Measurements from ENCODE around the gene PRKAR2B. TPM values are rescaled to one million over a fixed set of nuclear protein-coding genes. Genes with fewer than 3 reads are reported as not detected.
A peak's percentile ranks its signal among the peaks of the same experiment; 100 is the strongest.

Gene PRKAR2B
- total RNA-seq, 2 experiments from 2014 or later: 69.0 to 210 TPM

- Histone ChIP-seq H4K20me1 (ENCODE audit: insufficient read depth, low read length) (peaks cover 30% of the 10 kb centered on the region; the same call in 1 of the 2 replicates), H3K9me2 (ENCODE audit: insufficient read depth, low read length) (no peaks in the 10 kb centered on the region), H3K36me3 (ENCODE audit: insufficient read depth, low read length) (peaks cover 64% of the 10 kb centered on the region), H3K4me2 (ENCODE audit: low read length) (peak overlapping the region; percentile 74), H3K4me3 (ENCODE audit: low read depth, low read length, poor library complexity, severe bottlenecking) (peak overlapping the region; percentile 94), H2AFZ (ENCODE audit: low read length) (no peak overlapping the region), H3K4me1 (ENCODE audit: insufficient read depth, low read length, poor library complexity, severe bottlenecking) (peaks cover 73% of the 10 kb centered on the region), H3K27ac (ENCODE audit: low read depth, low read length, poor library complexity, severe bottlenecking) (peak overlapping the region; percentile 59), H3K79me2 (ENCODE audit: insufficient read depth, low read depth, low read length) (peaks cover 84% of the 10 kb centered on the region), H3K9me3 (ENCODE audit: low read length) (no peaks in the 10 kb centered on the region)
- BruUV-seq (replicated peaks): no TSS peak
- CTCF ChIA-PET (ENCODE audit: unreplicated experiment): interaction anchor here (0.7 to 2.0 kb wide), 3 partner anchors 9 to 42 kb away, joined by 4 to 12 read pairs (median 6); no protein-coding TSS in a partner anchor
- TF ChIP-seq CTCF (conservative IDR thresholded peaks at IDR 0.05; ENCODE audit: low read length) (peak; percentile 94), EZH2phosphoT487 (IDR thresholded peaks at IDR 0.05; ENCODE audit: borderline replicate concordance, low read depth, low read length) (no peak)
- intact Hi-C loops (cut with micrococcal nuclease; ENCODE audit: unreplicated experiment): loop anchor here (1.0 to 5.0 kb wide), 8 partner anchors 19 to 694 kb away; partner anchors contain the start of genes CBLL1 and HBP1
- peak; percentile 58 for DNase-seq (ENCODE audit: low spot score)
- POLR2A ChIA-PET: interaction anchor here (0.6 to 3.7 kb wide), 17 partner anchors 10 to 120 kb away, joined by 3 to 29 read pairs (median 5); partner anchors contain the start of gene HBP1
These were observed 3.6 kb downstream of the PRKAR2B start for GRCh38 chr7:107047902-107048782.

GRCh38 chr7:107048783-107049418 lies 4.4 kb downstream of the PRKAR2B start:
- TF ChIP-seq EZH2phosphoT487 (IDR thresholded peaks at IDR 0.05; ENCODE audit: borderline replicate concordance, low read depth, low read length) (no peak), CTCF (conservative IDR thresholded peaks at IDR 0.05; ENCODE audit: low read length) (peak; percentile 68)
- peak overlapping the region; percentile 74 for H3K4me2 ChIP-seq (ENCODE audit: low read length)

More at GRCh38 chr7:107048783-107049418, 4.4 kb downstream of the PRKAR2B start:
- no peaks in the 10 kb centered on the region for H3K9me2 ChIP-seq (ENCODE audit: insufficient read depth, low read length)
- no TSS peak for BruUV-seq (replicated peaks)
- intact Hi-C loops (cut with micrococcal nuclease; ENCODE audit: unreplicated experiment): loop anchor here (1.0 to 5.0 kb wide), 7 partner anchors 18 to 693 kb away; partner anchors contain the start of genes CBLL1 and HBP1
- H3K4me1 ChIP-seq (ENCODE audit: insufficient read depth, low read length, poor library complexity, severe bottlenecking): peaks cover 74% of the 10 kb centered on the region
- no peak overlapping the region for H2AFZ ChIP-seq (ENCODE audit: low read length)
- CTCF ChIA-PET (ENCODE audit: unreplicated experiment): interaction anchor here (0.7 to 2.0 kb wide), 3 partner anchors 9 to 41 kb away, joined by 4 to 12 read pairs (median 6); no protein-coding TSS in a partner anchor
- peak overlapping the region; percentile 39 for H3K27ac ChIP-seq (ENCODE audit: low read depth, low read length, poor library complexity, severe bottlenecking)
- H3K36me3 ChIP-seq (ENCODE audit: insufficient read depth, low read length): peaks cover 68% of the 10 kb centered on the region
- H3K4me3 ChIP-seq (ENCODE audit: low read depth, low read length, poor library complexity, severe bottlenecking): peak overlapping the region; percentile 94
- no peak for DNase-seq (ENCODE audit: low spot score)
- H3K79me2 ChIP-seq (ENCODE audit: insufficient read depth, low read depth, low read length): peaks cover 91% of the 10 kb centered on the region
- H3K9me3 ChIP-seq (ENCODE audit: low read length): no peaks in the 10 kb centered on the region
- POLR2A ChIA-PET: interaction anchor here (0.6 to 3.7 kb wide), 16 partner anchors 9 to 120 kb away, joined by 3 to 29 read pairs (median 4); partner anchors contain the start of gene HBP1
- H4K20me1 ChIP-seq (ENCODE audit: insufficient read depth, low read length): peaks cover 30% of the 10 kb centered on the region; the same call in 1 of the 2 replicates
